Measurements from ENCODE around the gene ERVFRD-1. TPM values are rescaled to one million over a fixed set of nuclear protein-coding genes. Genes with fewer than 3 reads are reported as not detected.

Gene ERVFRD-1
- total and polyA plus RNA-seq, 4 donors: 0.06 to 0.26 (median 0.13) TPM

DNA sequence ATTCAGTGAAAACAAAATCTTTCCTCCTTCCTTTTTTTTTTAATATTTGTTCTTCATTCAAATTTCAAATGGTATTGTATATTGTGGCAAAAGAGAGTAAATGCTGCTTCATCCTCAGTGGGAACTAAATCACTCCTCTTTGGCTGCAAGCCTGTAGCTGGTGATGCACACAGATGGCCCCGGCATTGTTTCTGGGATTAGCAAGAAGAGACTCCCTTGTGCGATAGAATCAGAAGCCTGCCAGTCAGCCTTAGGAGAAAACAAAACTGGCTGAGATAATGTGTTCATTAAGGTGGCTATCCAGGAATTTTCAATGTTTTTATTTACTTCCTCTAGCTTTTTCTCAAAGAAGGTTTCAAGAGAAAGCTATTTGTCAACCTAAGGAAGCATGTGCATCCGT lies 46.7 kb downstream of the ERVFRD-1 start:
- Histone ChIP-seq H3K9me3 (ENCODE audit: control insufficient read depth in 4 of 4, insufficient read depth in 3 of 4, low read length in 3 of 4) (no peaks in the 10 kb centered on the region), H3K36me3 (ENCODE audit: control insufficient read depth in 4 of 4, insufficient read depth in 4 of 4, low read length in 4 of 4) (no peaks in the 10 kb centered on the region), H3K27ac (ENCODE audit: low read depth in 1 of 2, low read length in 1 of 2) (no peak overlapping the region), H3K27me3 (ENCODE audit: control insufficient read depth in 3 of 3, insufficient read depth in 3 of 3, low read length in 2 of 3) (no peaks in the 10 kb centered on the region), H3K9ac (ENCODE audit: insufficient read depth in 1 of 2, low read length in 2 of 2) (no peak overlapping the region), H3K4me3 (no peak overlapping the region), H3K4me1 (ENCODE audit: control insufficient read depth in 5 of 5, insufficient read depth in 5 of 5, low read length in 5 of 5) (no peaks in the 10 kb centered on the region)
- TF ChIP-seq, protein P1, sequence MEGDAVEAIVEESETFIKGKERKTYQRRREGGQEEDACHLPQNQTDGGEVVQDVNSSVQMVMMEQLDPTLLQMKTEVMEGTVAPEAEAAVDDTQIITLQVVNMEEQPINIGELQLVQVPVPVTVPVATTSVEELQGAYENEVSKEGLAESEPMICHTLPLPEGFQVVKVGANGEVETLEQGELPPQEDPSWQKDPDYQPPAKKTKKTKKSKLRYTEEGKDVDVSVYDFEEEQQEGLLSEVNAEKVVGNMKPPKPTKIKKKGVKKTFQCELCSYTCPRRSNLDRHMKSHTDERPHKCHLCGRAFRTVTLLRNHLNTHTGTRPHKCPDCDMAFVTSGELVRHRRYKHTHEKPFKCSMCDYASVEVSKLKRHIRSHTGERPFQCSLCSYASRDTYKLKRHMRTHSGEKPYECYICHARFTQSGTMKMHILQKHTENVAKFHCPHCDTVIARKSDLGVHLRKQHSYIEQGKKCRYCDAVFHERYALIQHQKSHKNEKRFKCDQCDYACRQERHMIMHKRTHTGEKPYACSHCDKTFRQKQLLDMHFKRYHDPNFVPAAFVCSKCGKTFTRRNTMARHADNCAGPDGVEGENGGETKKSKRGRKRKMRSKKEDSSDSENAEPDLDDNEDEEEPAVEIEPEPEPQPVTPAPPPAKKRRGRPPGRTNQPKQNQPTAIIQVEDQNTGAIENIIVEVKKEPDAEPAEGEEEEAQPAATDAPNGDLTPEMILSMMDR (IDR thresholded peaks at IDR 0.05; ENCODE audit: control extremely low read depth, extremely low read depth): no peak
- WGBS, 2 donors: 72 to 80% methylated on average over 3 of the region's 3 CpGs
- DNase-seq (no peak), ATAC-seq (ENCODE audit: insufficient read depth, low FRiP score) (no peak)

DNA sequence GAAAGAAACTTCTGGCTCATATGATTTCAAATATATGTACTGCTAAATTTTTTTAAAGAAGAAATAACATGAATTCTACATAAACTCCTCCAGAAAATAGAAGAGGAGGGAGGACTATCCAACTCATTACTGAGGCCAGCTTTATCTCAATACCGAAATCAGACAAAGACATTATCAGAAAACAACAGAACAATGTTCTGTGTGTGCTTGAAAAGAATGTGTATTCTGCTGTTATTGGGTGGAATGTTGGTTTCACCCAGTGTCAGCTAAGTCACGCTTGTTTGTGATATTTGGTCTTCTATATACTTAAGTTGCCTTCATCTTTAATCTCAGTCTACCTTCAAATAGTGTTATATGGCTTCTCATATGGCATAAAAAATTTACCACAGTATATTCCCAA lies 48.8 kb downstream of the ERVFRD-1 start:
- H3K9ac ChIP-seq (ENCODE audit: insufficient read depth in 1 of 2, low read length in 2 of 2): no peak overlapping the region
- no peak overlapping the region for H3K27ac ChIP-seq (ENCODE audit: low read depth in 1 of 2, low read length in 1 of 2)
- no peaks in the 10 kb centered on the region for H3K4me1 ChIP-seq (ENCODE audit: control insufficient read depth in 5 of 5, insufficient read depth in 5 of 5, low read length in 5 of 5)
- WGBS, 2 donors: 93% methylated on average over 2 of the region's 2 CpGs
- no peak for ATAC-seq (ENCODE audit: insufficient read depth, low FRiP score)
- no peaks in the 10 kb centered on the region for H3K9me3 ChIP-seq (ENCODE audit: control insufficient read depth in 4 of 4, insufficient read depth in 3 of 4, low read length in 3 of 4)
- H3K27me3 ChIP-seq (ENCODE audit: control insufficient read depth in 3 of 3, insufficient read depth in 3 of 3, low read length in 2 of 3): no peaks in the 10 kb centered on the region
- no peak overlapping the region for H3K4me3 ChIP-seq
- no peak for DNase-seq
- H3K36me3 ChIP-seq (ENCODE audit: control insufficient read depth in 4 of 4, insufficient read depth in 4 of 4, low read length in 4 of 4): no peaks in the 10 kb centered on the region
- TF ChIP-seq, protein P1 (IDR thresholded peaks at IDR 0.05; ENCODE audit: control extremely low read depth, extremely low read depth): no peak

DNA sequence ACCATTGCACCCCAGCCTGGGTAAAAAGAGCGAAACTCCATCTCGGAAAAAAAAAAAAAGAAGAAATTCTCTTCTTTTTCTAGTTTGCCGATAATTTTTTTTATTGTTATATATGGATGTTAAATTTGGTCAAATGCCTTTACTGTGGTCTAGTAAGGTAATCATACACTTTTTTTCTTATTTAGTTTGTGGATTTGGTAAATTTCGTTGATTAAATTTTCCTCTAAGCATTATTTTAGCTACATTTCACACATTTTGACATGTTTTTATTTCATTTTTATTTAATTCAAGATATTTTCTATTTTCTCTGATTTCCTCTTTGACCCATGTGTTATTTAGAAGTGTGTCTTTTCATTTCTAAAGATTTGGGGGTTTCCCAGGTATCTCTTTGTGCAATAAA lies 49.4 kb downstream of the ERVFRD-1 start:
- 94 to 99% methylated on average over 4 of the region's 4 CpGs for WGBS, 2 donors
- Histone ChIP-seq H3K4me3 (no peak overlapping the region), H3K36me3 (ENCODE audit: control insufficient read depth in 4 of 4, insufficient read depth in 4 of 4, low read length in 4 of 4) (no peaks in the 10 kb centered on the region), H3K4me1 (ENCODE audit: control insufficient read depth in 5 of 5, insufficient read depth in 5 of 5, low read length in 5 of 5) (no peaks in the 10 kb centered on the region), H3K27me3 (ENCODE audit: control insufficient read depth in 3 of 3, insufficient read depth in 3 of 3, low read length in 2 of 3) (no peaks in the 10 kb centered on the region), H3K27ac (ENCODE audit: low read depth in 1 of 2, low read length in 1 of 2) (no peak overlapping the region), H3K9ac (ENCODE audit: insufficient read depth in 1 of 2, low read length in 2 of 2) (no peak overlapping the region), H3K9me3 (ENCODE audit: control insufficient read depth in 4 of 4, insufficient read depth in 3 of 4, low read length in 3 of 4) (no peaks in the 10 kb centered on the region)
- TF ChIP-seq, protein P1 (IDR thresholded peaks at IDR 0.05; ENCODE audit: control extremely low read depth, extremely low read depth): no peak
- ATAC-seq (ENCODE audit: insufficient read depth, low FRiP score) (no peak), DNase-seq (no peak)

DNA sequence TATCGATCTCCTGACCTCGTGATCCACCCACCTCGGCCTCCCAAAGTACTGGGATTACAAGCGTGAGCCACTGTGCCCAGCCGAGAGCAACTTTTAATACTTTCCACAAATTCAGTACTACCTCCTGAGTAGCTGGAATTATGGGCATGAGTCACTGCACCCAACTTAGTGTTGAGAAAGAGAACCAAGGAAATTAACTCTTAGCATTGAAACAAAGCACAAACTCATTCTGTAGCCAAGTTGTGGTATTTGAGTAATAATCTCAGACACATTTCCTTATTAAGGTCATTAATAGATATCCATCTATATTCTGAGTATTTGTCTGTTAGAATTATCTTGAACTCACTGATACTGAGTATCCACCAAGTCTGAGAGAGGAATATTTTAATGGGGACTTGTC lies 53.1 kb downstream of the ERVFRD-1 start:
- no peaks in the 10 kb centered on the region for H3K27me3 ChIP-seq (ENCODE audit: control insufficient read depth in 3 of 3, insufficient read depth in 3 of 3, low read length in 2 of 3)
- no peak overlapping the region for H3K4me3 ChIP-seq
- ATAC-seq (ENCODE audit: insufficient read depth, low FRiP score): no peak
- H3K4me1 ChIP-seq (ENCODE audit: control insufficient read depth in 5 of 5, insufficient read depth in 5 of 5, low read length in 5 of 5): no peaks in the 10 kb centered on the region
- WGBS, 2 donors: 95 to 97% methylated on average over 5 of the region's 5 CpGs
- H3K36me3 ChIP-seq (ENCODE audit: control insufficient read depth in 4 of 4, insufficient read depth in 4 of 4, low read length in 4 of 4): no peaks in the 10 kb centered on the region
- TF ChIP-seq, protein P1 (IDR thresholded peaks at IDR 0.05; ENCODE audit: control extremely low read depth, extremely low read depth): no peak
- H3K9ac ChIP-seq (ENCODE audit: insufficient read depth in 1 of 2, low read length in 2 of 2): no peak overlapping the region
- DNase-seq: no peak
- H3K27ac ChIP-seq (ENCODE audit: low read depth in 1 of 2, low read length in 1 of 2): no peak overlapping the region
- no peaks in the 10 kb centered on the region for H3K9me3 ChIP-seq (ENCODE audit: control insufficient read depth in 4 of 4, insufficient read depth in 3 of 4, low read length in 3 of 4)
